ENCODE results near the gene PGAP1.

DNA sequence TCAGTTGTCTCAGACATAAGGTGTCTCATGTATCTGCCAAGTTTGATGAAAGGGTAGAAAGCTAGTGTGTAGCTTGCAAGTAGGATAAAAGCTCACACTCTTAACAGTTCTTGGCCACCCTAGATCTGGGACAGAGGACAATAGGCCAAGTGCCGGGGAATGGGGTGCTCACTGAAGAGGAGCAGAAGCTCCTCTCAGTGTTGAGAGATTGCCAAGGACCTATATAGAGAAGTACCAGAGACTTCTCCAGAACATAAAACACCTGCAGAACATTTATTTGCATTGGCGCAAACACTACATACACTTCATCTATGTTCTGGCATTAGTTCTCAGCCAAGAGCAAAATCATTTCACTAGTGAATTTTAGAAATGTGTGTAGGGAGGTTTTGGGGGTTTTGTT, 124.1 kb downstream of the PGAP1 start:
- TF ChIP-seq, protein P1, sequence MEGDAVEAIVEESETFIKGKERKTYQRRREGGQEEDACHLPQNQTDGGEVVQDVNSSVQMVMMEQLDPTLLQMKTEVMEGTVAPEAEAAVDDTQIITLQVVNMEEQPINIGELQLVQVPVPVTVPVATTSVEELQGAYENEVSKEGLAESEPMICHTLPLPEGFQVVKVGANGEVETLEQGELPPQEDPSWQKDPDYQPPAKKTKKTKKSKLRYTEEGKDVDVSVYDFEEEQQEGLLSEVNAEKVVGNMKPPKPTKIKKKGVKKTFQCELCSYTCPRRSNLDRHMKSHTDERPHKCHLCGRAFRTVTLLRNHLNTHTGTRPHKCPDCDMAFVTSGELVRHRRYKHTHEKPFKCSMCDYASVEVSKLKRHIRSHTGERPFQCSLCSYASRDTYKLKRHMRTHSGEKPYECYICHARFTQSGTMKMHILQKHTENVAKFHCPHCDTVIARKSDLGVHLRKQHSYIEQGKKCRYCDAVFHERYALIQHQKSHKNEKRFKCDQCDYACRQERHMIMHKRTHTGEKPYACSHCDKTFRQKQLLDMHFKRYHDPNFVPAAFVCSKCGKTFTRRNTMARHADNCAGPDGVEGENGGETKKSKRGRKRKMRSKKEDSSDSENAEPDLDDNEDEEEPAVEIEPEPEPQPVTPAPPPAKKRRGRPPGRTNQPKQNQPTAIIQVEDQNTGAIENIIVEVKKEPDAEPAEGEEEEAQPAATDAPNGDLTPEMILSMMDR (conservative IDR thresholded peaks at IDR 0.05; ENCODE audit: low read depth, low read length): no peak
- no peak for TF ChIP-seq EZH2 (IDR thresholded peaks at IDR 0.05; ENCODE audit: low read length, unreplicated experiment)

Measured in PC-3 (cell line).